ENCODE data around the gene GSTA1.

DNA sequence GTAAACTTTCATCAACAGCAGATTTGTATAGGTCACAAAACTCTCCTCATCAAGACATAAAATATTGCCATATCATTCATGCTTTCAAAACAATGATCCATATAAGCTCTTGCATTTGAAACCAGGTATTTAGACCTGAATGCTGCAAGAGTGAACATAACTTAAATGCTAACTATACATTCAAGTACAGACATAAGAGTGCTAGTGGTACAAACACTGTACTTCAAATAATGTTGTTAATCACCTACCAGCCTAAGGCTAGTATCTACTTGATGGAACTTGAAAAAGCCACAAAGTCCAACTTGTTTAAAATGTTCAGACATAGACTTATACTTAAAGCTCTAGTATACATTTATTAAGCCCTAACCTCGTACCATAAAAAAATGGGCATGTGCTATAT, 24.4 kb downstream of the GSTA1 start:
- TF ChIP-seq, protein P1, sequence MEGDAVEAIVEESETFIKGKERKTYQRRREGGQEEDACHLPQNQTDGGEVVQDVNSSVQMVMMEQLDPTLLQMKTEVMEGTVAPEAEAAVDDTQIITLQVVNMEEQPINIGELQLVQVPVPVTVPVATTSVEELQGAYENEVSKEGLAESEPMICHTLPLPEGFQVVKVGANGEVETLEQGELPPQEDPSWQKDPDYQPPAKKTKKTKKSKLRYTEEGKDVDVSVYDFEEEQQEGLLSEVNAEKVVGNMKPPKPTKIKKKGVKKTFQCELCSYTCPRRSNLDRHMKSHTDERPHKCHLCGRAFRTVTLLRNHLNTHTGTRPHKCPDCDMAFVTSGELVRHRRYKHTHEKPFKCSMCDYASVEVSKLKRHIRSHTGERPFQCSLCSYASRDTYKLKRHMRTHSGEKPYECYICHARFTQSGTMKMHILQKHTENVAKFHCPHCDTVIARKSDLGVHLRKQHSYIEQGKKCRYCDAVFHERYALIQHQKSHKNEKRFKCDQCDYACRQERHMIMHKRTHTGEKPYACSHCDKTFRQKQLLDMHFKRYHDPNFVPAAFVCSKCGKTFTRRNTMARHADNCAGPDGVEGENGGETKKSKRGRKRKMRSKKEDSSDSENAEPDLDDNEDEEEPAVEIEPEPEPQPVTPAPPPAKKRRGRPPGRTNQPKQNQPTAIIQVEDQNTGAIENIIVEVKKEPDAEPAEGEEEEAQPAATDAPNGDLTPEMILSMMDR (IDR thresholded peaks at IDR 0.05), result no peak
- TF ChIP-seq POLR2A (IDR thresholded peaks at IDR 0.05), result no peak

All from body of pancreas (tissue), 4 donors.